Large intestine (tissue), 3 donors: Measurements from ENCODE around the gene PTPRH. TPM values are rescaled to one million over a fixed set of nuclear protein-coding genes. Genes with fewer than 3 reads are reported as not detected.
"Not testable (repeated sequence)": the region's sequence is repeated elsewhere in the genome, so short reads cannot be mapped to it uniquely, and the experiment has no call there.

Experiments
- DNase-seq, 2 donors: peaks; one replicate each; pipeline versions ENCODE4 v3.0.0 to v3.0.0-alpha.2; 2013
- H3K27ac ChIP-seq: one replicate; pipeline ENCODE4 v1.5.1; 2013; ENCODE audit warnings: low read length
- H3K27me3 ChIP-seq: 2 replicates; pipeline ENCODE4 v1.6.1; 2013; ENCODE audit warnings: low read length; ENCODE audit not compliant: control insufficient read depth, insufficient read depth
- H3K36me3 ChIP-seq: 2 replicates; pipeline ENCODE4 v1.6.1; 2013; ENCODE audit warnings: low read length; ENCODE audit not compliant: control insufficient read depth, insufficient read depth
- H3K4me1 ChIP-seq: one replicate; pipeline ENCODE4 v1.6.1; 2013; ENCODE audit warnings: low read length; ENCODE audit not compliant: control insufficient read depth, insufficient read depth
- H3K4me3 ChIP-seq: one replicate; pipeline ENCODE4 v1.5.1; 2013; ENCODE audit warnings: low read length
- H3K9me3 ChIP-seq: one replicate; pipeline ENCODE4 v1.6.1; 2013; ENCODE audit warnings: mild to moderate bottlenecking, low read depth, low read length, moderate library complexity; ENCODE audit not compliant: control insufficient read depth
- WGBS: methylation state at CpG from one replicate; pipeline ENCODE4 v1.1.5; 2013; ENCODE audit warnings: low lambda C conversion rate; ENCODE audit not compliant: insufficient coverage; 5-methylcytosine and 5-hydroxymethylcytosine counted together
- polyA plus RNA-seq: library from polyadenylated mRNA; unstranded; fragments of 120-200 nt; gene quantifications from one replicate; pipeline ENCODE4 v1.2.1, GENCODE V29; 2013

Gene PTPRH
- polyA plus RNA-seq, 1 donor: 28.1 TPM

- WGBS: 20% methylated on average over 1 of the region's 68 CpGs
- Histone ChIP-seq H3K27ac (peak within 1 kb of the TSS; percentile 28), H3K9me3 (peaks cover 14% of the 10 kb centered on the region), H3K4me1 (peaks cover 12% of the 10 kb centered on the region), H3K27me3 (peaks cover 64% of the 10 kb centered on the region), H3K36me3 (peaks cover 9% of the 10 kb centered on the region), H3K4me3 (peak within 1 kb of the TSS; percentile 30)
- peak in 1 of 2 donors; percentile 50 for DNase-seq
Measured at GRCh38 chr19:55179606-55180484, 29.5 kb downstream of the PTPRH start, which contains the start of gene SYT5. Gene SYT5, minus strand, starts transcription at chr19:55180289. Its CDS starts 1,248 bp downstream, at chr19:55179041.

- peak overlapping the region; percentile 28 for H3K27ac ChIP-seq
- H3K9me3 ChIP-seq: peaks cover 14% of the 10 kb centered on the region
- peak; percentile 66 to 74 for DNase-seq
- H3K4me3 ChIP-seq: peak overlapping the region; percentile 30
- WGBS: no CpG with 5 or more reads among the region's 61 CpGs
- H3K4me1 ChIP-seq: peaks cover 12% of the 10 kb centered on the region
- peaks cover 9% of the 10 kb centered on the region for H3K36me3 ChIP-seq
- peaks cover 72% of the 10 kb centered on the region for H3K27me3 ChIP-seq
Measured at GRCh38 chr19:55178781-55179599, 30.3 kb downstream of the PTPRH start.

GRCh38 chr19:55176076-55176475, 33.2 kb downstream of the PTPRH start:
- Histone ChIP-seq H3K27me3 (peaks cover 96% of the 10 kb centered on the region), H3K27ac (no peak overlapping the region), H3K9me3 (peaks cover 16% of the 10 kb centered on the region), H3K36me3 (peaks cover under 1% of the 10 kb centered on the region), H3K4me1 (peaks cover 12% of the 10 kb centered on the region), H3K4me3 (no peak overlapping the region)
- WGBS: no CpG with 5 or more reads among the region's 2 CpGs
- no peak for DNase-seq

- H3K27ac ChIP-seq: no peak overlapping the region
- no peak overlapping the region for H3K4me3 ChIP-seq
- no peak for DNase-seq
- H3K9me3 ChIP-seq: peaks cover 16% of the 10 kb centered on the region
- H3K36me3 ChIP-seq: no peaks in the 10 kb centered on the region
- WGBS: 80% methylated on average over 2 of the region's 43 CpGs
- H3K27me3 ChIP-seq: peaks cover 96% of the 10 kb centered on the region
- peaks cover 12% of the 10 kb centered on the region for H3K4me1 ChIP-seq
Measured at GRCh38 chr19:55175117-55175867, 34.0 kb downstream of the PTPRH start.

DNA sequence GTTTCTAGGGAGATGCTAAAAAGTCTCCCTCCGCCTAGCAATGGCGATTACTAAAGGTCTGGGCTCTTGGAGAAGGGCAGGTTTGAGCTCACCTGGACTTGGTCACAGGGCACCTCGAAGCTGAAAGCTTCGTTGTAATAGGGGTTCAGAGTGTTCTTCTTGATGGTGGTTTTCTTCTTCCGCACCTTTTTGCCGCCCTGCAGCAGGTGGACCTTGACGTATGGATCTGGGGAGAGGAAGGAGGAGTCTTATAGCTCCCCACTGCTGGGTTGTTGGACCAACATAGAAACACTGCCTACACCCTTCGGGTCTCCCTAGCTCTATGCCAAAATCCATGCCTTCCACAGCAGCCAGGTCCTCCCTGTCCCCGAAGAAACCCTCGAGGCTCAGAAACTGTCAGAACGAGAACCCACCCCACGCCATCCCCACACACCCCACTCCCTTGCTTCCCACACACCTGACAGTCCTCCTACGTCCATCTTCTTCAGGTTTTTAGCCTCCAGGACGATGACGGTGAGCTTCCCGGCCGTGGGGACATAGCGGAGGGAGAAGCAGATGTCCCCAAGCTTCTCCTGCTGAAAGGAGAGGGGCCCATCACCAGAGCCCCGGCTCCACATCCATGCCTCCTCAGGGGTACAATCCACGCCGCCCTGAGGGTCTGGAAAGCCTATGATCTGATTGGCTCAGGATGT, 34.7 kb downstream of the PTPRH start:
- Histone ChIP-seq H3K4me1 (peaks cover 8% of the 10 kb centered on the region), H3K4me3 (no peak overlapping the region), H3K27ac (no peak overlapping the region), H3K9me3 (peaks cover 14% of the 10 kb centered on the region), H3K36me3 (no peaks in the 10 kb centered on the region), H3K27me3 (peaks cover 96% of the 10 kb centered on the region)
- no CpG with 5 or more reads among the region's 21 CpGs for WGBS
- no peak for DNase-seq

DNA sequence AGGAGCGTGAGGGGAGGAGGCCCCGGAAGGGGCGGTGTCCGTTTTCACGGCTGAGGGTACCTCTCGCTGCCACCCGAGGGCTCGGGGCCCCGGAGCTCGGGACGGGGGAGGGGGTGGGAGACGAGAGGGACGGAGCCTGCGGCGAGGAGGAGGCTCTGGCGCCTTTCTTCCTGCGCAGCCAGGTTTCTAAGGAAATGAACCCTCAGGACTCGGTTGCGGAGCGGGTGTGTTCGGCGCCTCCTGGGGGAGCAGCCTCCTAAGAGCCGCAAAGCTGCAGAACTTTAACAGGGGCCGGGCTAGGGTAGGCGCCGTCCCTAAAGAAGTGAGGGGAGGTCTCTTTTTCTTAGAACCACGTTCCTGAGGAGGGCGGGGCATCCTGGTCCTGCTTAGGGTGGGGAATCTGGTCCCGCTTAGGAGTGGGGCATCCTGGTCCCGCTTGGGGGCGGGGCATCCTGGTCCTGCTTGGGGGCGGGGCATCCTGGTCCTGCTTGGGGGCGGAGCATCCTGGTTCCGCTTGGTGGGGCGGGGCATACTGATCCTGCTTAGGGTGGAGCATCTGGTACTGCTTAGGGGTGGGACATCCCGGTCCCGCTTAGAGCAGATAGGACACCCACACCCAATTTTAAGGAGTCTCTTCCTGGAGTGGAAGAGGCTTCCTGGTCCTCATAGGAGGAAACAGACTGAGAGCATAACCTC, 35.4 kb downstream of the PTPRH start:
- Histone ChIP-seq H3K36me3 (no peaks in the 10 kb centered on the region), H3K27ac (no peak overlapping the region), H3K4me3 (peak overlapping the region; percentile 1), H3K9me3 (peaks cover 8% of the 10 kb centered on the region), H3K27me3 (peaks cover 96% of the 10 kb centered on the region), H3K4me1 (peaks cover 2% of the 10 kb centered on the region)
- DNase-seq: peak in 1 of 2 donors; percentile 24
- WGBS: no CpG with 5 or more reads among the region's 37 CpGs

DNA sequence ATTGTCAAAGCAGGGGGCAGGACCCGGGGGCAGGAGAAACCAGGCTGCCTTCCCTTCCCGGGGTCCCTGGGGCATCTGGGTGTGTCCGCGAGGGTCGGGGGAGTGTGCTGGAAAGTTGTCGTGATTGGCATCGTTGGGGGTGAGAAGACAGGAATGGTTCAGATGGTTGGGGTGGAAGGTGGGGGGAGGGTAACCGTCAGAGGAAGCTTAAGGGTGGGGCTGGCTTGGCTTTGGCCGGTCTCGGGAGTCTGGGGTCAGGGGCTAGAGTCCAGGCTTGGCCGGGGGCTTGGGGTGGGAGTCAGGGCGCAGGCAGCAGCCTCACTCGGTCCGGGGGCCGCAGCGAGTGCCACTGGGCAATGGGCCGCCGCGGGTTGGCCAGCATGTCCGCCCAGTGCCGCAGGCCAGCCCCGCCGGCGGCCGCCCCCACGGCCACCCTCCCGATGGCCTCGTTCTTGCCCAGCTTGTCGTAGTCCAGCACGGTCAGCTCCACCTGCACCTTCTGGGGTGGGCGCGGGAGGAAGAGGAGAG, 36.1 kb downstream of the PTPRH start:
- H3K27ac ChIP-seq: no peak overlapping the region
- H3K27me3 ChIP-seq: peaks cover 92% of the 10 kb centered on the region
- H3K4me3 ChIP-seq: no peak overlapping the region
- peaks cover 6% of the 10 kb centered on the region for H3K9me3 ChIP-seq
- no peak for DNase-seq
- no peaks in the 10 kb centered on the region for H3K36me3 ChIP-seq
- H3K4me1 ChIP-seq: no peaks in the 10 kb centered on the region
- WGBS: no CpG with 5 or more reads among the region's 32 CpGs

DNA sequence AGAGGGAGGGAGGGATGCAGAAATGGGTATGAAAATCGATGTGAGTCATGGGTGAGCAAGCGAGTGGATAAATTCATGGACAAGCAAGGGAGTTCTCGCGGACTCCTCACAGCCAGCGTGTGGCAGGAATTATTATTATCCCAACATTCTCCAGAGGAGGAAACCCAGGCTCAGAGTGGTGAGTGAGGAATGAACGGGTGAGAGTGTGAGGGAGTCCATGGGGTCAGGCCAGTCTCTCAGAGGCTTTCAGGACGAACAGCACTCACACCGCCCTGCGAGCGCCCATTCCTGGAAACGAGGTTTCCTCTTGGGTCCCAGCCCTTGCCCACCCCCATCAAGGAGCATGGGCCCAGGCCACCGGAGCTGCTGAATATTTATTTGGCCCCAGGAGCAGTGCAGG, 36.6 kb downstream of the PTPRH start:
- H3K4me3 ChIP-seq: no peak overlapping the region
- DNase-seq: no peak
- 60% methylated on average over 1 of the region's 12 CpGs for WGBS
- no peaks in the 10 kb centered on the region for H3K36me3 ChIP-seq
- H3K27me3 ChIP-seq: peaks cover 88% of the 10 kb centered on the region
- H3K27ac ChIP-seq: no peak overlapping the region
- H3K4me1 ChIP-seq: no peaks in the 10 kb centered on the region
- H3K9me3 ChIP-seq: peaks cover 6% of the 10 kb centered on the region

- not testable (repeated sequence) for H3K4me3 ChIP-seq, DNase-seq, H3K36me3 ChIP-seq, H3K4me1 ChIP-seq, H3K9me3 ChIP-seq, H3K27ac ChIP-seq
- H3K27me3 ChIP-seq: peaks cover 87% of the 10 kb centered on the region
- 59% methylated on average over 4 of the region's 9 CpGs for WGBS
Measured at GRCh38 chr19:55172318-55172717, 37.0 kb downstream of the PTPRH start.
